Gastrocnemius medialis (tissue), 4 donors: ENCODE data around the gene PHACTR3.

Source experiments
- CTCF ChIP-seq, 5 experiments: fragments of 450-650 bp in 3 of 5; fragments of 200-600 bp in 2 of 5; sonication (generic) in 2 of 5; IDR thresholded peaks in 4 of 5; conservative IDR thresholded peaks in 1 of 5; 1 replicate in 4 of 5; 2 replicates in 1 of 5; pipeline ENCODE4 v1.5.1; 2016 to 2019; ENCODE audit warnings: antibody characterized with exemption in 5 of 5, mild to moderate bottlenecking in 3 of 5, moderate library complexity in 3 of 5
- POLR2A ChIP-seq, 2 donors: fragments of 450-650 bp; IDR thresholded peaks; one replicate each; pipeline ENCODE4 v1.6.1; 2017; ENCODE audit warnings: antibody characterized with exemption in 2 of 2, mild to moderate bottlenecking in 2 of 2, moderate library complexity in 2 of 2

GRCh38 chr20:59723108-59723500, 118.8 kb downstream of the PHACTR3 start:
- no peak for TF ChIP-seq CTCF (IDR thresholded peaks at IDR 0.05 in 4 of 5, conservative IDR thresholded peaks at IDR 0.05 in 1 of 5)
- no peak for TF ChIP-seq POLR2A (IDR thresholded peaks at IDR 0.05)
